Left ventricle myocardium superior (tissue), 1 donor: Measurements from ENCODE around the gene TJP1. TPM values are rescaled to one million over a fixed set of nuclear protein-coding genes. Genes with fewer than 3 reads are reported as not detected.
"Not testable (repeated sequence)": the region's sequence is repeated elsewhere in the genome, so short reads cannot be mapped to it uniquely, and the experiment has no call there.

ENCODE experiments used
- ATAC-seq: fragments of 200-7000 bp; cut with Tn5 transposase; one replicate; pipeline ENCODE4 v1.9.1; 2020; ENCODE audit warnings: mild to moderate bottlenecking, moderate library complexity
- DNase-seq: peaks from one replicate; pipeline ENCODE4 v3.0.0-alpha.2; 2020
- intact Hi-C: fragments of 100-400 bp; cut with micrococcal nuclease; formaldehyde crosslinking; loops from one replicate; pipeline ENCODE4 v1.11.0; 2022
- total RNA-seq: library from RNA; stranded (reverse); fragmentation: NEBNext Ultra II Directional; extraction: Animal tissue kit (Norgen Biotek cat#: 25700); gene quantifications from one replicate; pipeline ENCODE4 v1.2.1, GENCODE V29; 2021
- donor health status: DM: no; HTN: yes; CAD: no; lungs with severe emphysema.

TJP1 gene
- total RNA-seq, 1 donor from 2014 or later: 123 TPM

- intact Hi-C loops: no loop called here
- DNase-seq (no peak), ATAC-seq (no peak)
Observed at GRCh38 chr15:29677455-29677854, 144.8 kb downstream of the TJP1 start.

GRCh38 chr15:29676961-29677402 is 145.3 kb downstream of the TJP1 start:
- intact Hi-C loops: no loop called here
- ATAC-seq: no peak
- DNase-seq: no peak

- ATAC-seq, intact Hi-C loops, DNase-seq: not testable (repeated sequence)
Observed at GRCh38 chr15:29676374-29676960, 145.8 kb downstream of the TJP1 start.

- intact Hi-C loops: no loop called here
- ATAC-seq (no peak), DNase-seq (no peak)
Observed at GRCh38 chr15:29675791-29676301, 146.4 kb downstream of the TJP1 start.

GRCh38 chr15:29674661-29675533 is 147.4 kb downstream of the TJP1 start:
- DNase-seq (peak; percentile 61), ATAC-seq (peak; percentile 91)
- intact Hi-C loops: no loop called here

- intact Hi-C loops: no loop called here
- DNase-seq (no peak), ATAC-seq (no peak)
Observed at GRCh38 chr15:29672923-29673809, 149.1 kb downstream of the TJP1 start.

GRCh38 chr15:29672446-29672845 is 149.8 kb downstream of the TJP1 start:
- ATAC-seq (no peak), DNase-seq (no peak)
- intact Hi-C loops: no loop called here

- intact Hi-C loops, DNase-seq, ATAC-seq: not testable (repeated sequence)
Observed at GRCh38 chr15:29672046-29672445, 150.2 kb downstream of the TJP1 start.

- intact Hi-C loops: no loop called here
- DNase-seq: no peak
Observed at GRCh38 chr15:29670998-29671981, 151.0 kb downstream of the TJP1 start.

GRCh38 chr15:29670266-29670665 is 152.0 kb downstream of the TJP1 start:
- ATAC-seq (no peak), DNase-seq (no peak)
- intact Hi-C loops: no loop called here

More at GRCh38 chr15:29670998-29671981, 151.0 kb downstream of the TJP1 start:
- no peak for ATAC-seq

GRCh38 chr15:29669823-29670222 is 152.4 kb downstream of the TJP1 start:
- DNase-seq (no peak), ATAC-seq (no peak)
- intact Hi-C loops: no loop called here

GRCh38 chr15:29668120-29668602 is 154.1 kb downstream of the TJP1 start:
- intact Hi-C loops: no loop called here
- peak; percentile 91 for ATAC-seq

GRCh38 chr15:29666241-29666640 is 156.0 kb downstream of the TJP1 start:
- no peak for DNase-seq
- intact Hi-C loops: no loop called here
- no peak for ATAC-seq

More at GRCh38 chr15:29668120-29668602, 154.1 kb downstream of the TJP1 start:
- DNase-seq: peak; percentile 63

GRCh38 chr15:29665444-29666003 is 156.7 kb downstream of the TJP1 start:
- intact Hi-C loops: no loop called here
- ATAC-seq: no peak
- no peak for DNase-seq

GRCh38 chr15:29664406-29664805 is 157.9 kb downstream of the TJP1 start:
- ATAC-seq: no peak
- DNase-seq: no peak
- intact Hi-C loops: no loop called here

- DNase-seq, intact Hi-C loops, ATAC-seq: not testable (repeated sequence)
Observed at GRCh38 chr15:29657476-29657817, 164.8 kb downstream of the TJP1 start.

GRCh38 chr15:29656636-29657475 is 165.4 kb downstream of the TJP1 start:
- DNase-seq: no peak
- ATAC-seq: no peak
- intact Hi-C loops: no loop called here
